ENCODE measurements around the gene NT5DC4.

DNA sequence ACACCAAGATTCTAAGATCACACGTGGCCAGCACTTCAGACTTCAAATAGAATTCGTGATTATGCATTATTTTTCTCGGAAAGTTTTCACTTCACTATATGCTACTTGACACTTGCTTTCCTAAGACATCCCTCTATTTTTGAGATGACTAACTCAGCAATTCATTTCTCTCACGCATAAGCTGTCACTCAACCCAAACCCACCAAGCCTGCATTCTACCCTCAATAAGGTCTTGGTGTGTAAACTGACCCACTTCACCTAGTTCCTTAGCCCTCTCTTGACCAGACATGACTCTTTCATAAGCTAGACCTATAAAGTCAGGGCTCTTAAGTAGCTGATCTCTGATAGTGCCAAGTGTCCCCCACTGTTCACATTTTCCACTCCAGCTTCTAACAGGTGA, 31.8 kb downstream of the NT5DC4 start:
- TF ChIP-seq, protein P1, sequence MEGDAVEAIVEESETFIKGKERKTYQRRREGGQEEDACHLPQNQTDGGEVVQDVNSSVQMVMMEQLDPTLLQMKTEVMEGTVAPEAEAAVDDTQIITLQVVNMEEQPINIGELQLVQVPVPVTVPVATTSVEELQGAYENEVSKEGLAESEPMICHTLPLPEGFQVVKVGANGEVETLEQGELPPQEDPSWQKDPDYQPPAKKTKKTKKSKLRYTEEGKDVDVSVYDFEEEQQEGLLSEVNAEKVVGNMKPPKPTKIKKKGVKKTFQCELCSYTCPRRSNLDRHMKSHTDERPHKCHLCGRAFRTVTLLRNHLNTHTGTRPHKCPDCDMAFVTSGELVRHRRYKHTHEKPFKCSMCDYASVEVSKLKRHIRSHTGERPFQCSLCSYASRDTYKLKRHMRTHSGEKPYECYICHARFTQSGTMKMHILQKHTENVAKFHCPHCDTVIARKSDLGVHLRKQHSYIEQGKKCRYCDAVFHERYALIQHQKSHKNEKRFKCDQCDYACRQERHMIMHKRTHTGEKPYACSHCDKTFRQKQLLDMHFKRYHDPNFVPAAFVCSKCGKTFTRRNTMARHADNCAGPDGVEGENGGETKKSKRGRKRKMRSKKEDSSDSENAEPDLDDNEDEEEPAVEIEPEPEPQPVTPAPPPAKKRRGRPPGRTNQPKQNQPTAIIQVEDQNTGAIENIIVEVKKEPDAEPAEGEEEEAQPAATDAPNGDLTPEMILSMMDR (IDR thresholded peaks at IDR 0.05; ENCODE audit: low read length) = no peak
- no peak for TF ChIP-seq EZH2 (IDR thresholded peaks at IDR 0.05; ENCODE audit: borderline replicate concordance, low read length)

Data from OCI-LY1 (cell line).